HL-60 (cell line): ENCODE data around the gene SMAP2.

Source experiments
- DNase-seq, 2 experiments: peaks; one replicate each; pipeline ENCODE4 v3.0.0-alpha.2; 2010 to 2020; ENCODE audit warnings: low read depth in 1 of 2, low spot score in 1 of 2
- H3K27ac ChIP-seq: fragments of 250-450 bp; sonication (Bioruptor Pico); replicated peaks from 2 replicates; pipeline ENCODE4 v1.5.1; 2020; ENCODE audit warnings: mild to moderate bottlenecking, moderate library complexity
- H3K27me3 ChIP-seq: fragments of 250-450 bp; sonication (Bioruptor Pico); 2 replicates; pipeline ENCODE4 v1.5.1; 2021; ENCODE audit warnings: mild to moderate bottlenecking, moderate library complexity; ENCODE audit not compliant: insufficient read depth, poor library complexity, severe bottlenecking
- H3K4me3 ChIP-seq: replicated peaks from 2 replicates; pipeline ENCODE4 v1.5.1; 2011; ENCODE audit warnings: mild to moderate bottlenecking, control low read depth, low read length; ENCODE audit not compliant: insufficient read depth
- CTCF ChIP-seq: IDR thresholded peaks from one replicate; pipeline ENCODE4 v1.5.1; 2011; ENCODE audit warnings: low read length, control low read depth, inconsistent platforms; ENCODE audit not compliant: insufficient read depth
- GABPA ChIP-seq: IDR thresholded peaks from 2 replicates; pipeline ENCODE4 v1.6.1; 2012; ENCODE audit warnings: low read depth
- POLR2AphosphoS5 ChIP-seq: IDR thresholded peaks from 2 replicates; pipeline ENCODE4 v1.6.1; 2012; ENCODE audit warnings: low read depth
- REST ChIP-seq: IDR thresholded peaks from 2 replicates; pipeline ENCODE4 v1.6.1; 2012; ENCODE audit warnings: low read depth; ENCODE audit not compliant: insufficient replicate concordance
- SPI1 ChIP-seq: IDR thresholded peaks from 2 replicates; pipeline ENCODE4 v1.6.1; 2012; ENCODE audit warnings: low read depth, mild to moderate bottlenecking, borderline replicate concordance

Gene SMAP2

GRCh38 chr1:40449684-40450494 lies 76.4 kb downstream of the SMAP2 start, which contains the start of gene ZFP69B:
Gene ZFP69B, plus strand, starts transcription at chr1:40450476. Its CDS starts 486 bp downstream, at chr1:40450962.
- DNase-seq, result peak; percentile 90 to 92
- TF ChIP-seq SPI1 (no peak), REST (peak; percentile 14), POLR2AphosphoS5 (peak; percentile 39; the same call in 1 of the 2 replicates)
- peak within 1 kb of the TSS; percentile 47 for H3K27ac ChIP-seq

GRCh38 chr1:40450495-40451237 lies 77.1 kb downstream of the SMAP2 start:
- peak in 1 of 2 experiments; percentile 8 for DNase-seq
- TF ChIP-seq CTCF (no peak), SPI1 (no peak), POLR2AphosphoS5 (no peak), REST (no peak), GABPA (no peak)
- Histone ChIP-seq H3K4me3 (peak overlapping the region; percentile 81), H3K27ac (no peak overlapping the region; the same call in 1 of the 2 replicates), H3K27me3 (no peaks in the 10 kb centered on the region)

More at GRCh38 chr1:40449684-40450494, 76.4 kb downstream of the SMAP2 start, which contains the start of gene ZFP69B:
- Histone ChIP-seq H3K27me3 (no peaks in the 10 kb centered on the region), H3K4me3 (peak within 1 kb of the TSS; percentile 81)

- DNase-seq, result no peak
- Histone ChIP-seq H3K27ac (no peak overlapping the region), H3K27me3 (no peaks in the 10 kb centered on the region), H3K4me3 (no peak overlapping the region)
- no peak for TF ChIP-seq GABPA
- no peak for TF ChIP-seq SPI1
- TF ChIP-seq POLR2AphosphoS5, result no peak
- TF ChIP-seq REST, result no peak
- TF ChIP-seq CTCF, result no peak
These were observed 77.7 kb downstream of the SMAP2 start for GRCh38 chr1:40451238-40451585.
